Fibroblast of villous mesenchyme (primary cell): ENCODE data around the gene ZNF488. TPM values are rescaled to one million over a fixed set of nuclear protein-coding genes. Genes with fewer than 3 reads are reported as not detected.

Experiments
- DNase-seq: peaks from one replicate; pipeline ENCODE4 v3.0.0-alpha.2; 2010; ENCODE audit warnings: low read depth
- H3K4me3 ChIP-seq: 2 replicates; pipeline ENCODE4 v1.5.1; 2011; ENCODE audit warnings: low read depth, mild to moderate bottlenecking, low read length
- total RNA-seq: library from RNA; depleted of rRNA; stranded (reverse); fragments of >200 nt; gene quantifications from 2 replicates; pipeline ENCODE4 v1.2.3, GENCODE V29; 2012
- TF ChIP-seq, protein P1 (sequence below): IDR thresholded peaks from 2 replicates; pipeline ENCODE4 v1.5.1; 2012; ENCODE audit warnings: low read depth, mild to moderate bottlenecking, low read length; ENCODE audit not compliant: insufficient read depth

Gene ZNF488
- total RNA-seq, 1 donor, result under 0.01 TPM

- H3K4me3 ChIP-seq, result no peak overlapping the region
- TF ChIP-seq, protein P1, sequence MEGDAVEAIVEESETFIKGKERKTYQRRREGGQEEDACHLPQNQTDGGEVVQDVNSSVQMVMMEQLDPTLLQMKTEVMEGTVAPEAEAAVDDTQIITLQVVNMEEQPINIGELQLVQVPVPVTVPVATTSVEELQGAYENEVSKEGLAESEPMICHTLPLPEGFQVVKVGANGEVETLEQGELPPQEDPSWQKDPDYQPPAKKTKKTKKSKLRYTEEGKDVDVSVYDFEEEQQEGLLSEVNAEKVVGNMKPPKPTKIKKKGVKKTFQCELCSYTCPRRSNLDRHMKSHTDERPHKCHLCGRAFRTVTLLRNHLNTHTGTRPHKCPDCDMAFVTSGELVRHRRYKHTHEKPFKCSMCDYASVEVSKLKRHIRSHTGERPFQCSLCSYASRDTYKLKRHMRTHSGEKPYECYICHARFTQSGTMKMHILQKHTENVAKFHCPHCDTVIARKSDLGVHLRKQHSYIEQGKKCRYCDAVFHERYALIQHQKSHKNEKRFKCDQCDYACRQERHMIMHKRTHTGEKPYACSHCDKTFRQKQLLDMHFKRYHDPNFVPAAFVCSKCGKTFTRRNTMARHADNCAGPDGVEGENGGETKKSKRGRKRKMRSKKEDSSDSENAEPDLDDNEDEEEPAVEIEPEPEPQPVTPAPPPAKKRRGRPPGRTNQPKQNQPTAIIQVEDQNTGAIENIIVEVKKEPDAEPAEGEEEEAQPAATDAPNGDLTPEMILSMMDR, result no peak
- DNase-seq, result no peak
These were observed 2.4 kb downstream of the ZNF488 start for GRCh38 chr10:47381427-47382379.

DNA sequence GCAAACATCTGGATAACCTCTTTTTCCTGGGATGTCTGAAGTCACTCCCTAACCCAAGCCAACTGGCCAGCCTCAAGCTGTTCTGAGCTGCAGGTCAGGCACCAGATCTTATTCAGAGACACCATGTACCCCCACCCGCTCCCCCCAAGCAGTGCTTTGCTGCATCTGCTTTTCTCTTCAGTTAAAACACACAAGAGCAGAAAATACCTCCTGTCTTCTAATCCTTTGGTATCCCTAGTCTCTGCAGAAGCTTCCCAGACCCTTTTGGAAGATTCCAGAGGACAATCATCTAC is 3.0 kb downstream of the ZNF488 start:
- DNase-seq, result no peak
- TF ChIP-seq, protein P1, result no peak

DNA sequence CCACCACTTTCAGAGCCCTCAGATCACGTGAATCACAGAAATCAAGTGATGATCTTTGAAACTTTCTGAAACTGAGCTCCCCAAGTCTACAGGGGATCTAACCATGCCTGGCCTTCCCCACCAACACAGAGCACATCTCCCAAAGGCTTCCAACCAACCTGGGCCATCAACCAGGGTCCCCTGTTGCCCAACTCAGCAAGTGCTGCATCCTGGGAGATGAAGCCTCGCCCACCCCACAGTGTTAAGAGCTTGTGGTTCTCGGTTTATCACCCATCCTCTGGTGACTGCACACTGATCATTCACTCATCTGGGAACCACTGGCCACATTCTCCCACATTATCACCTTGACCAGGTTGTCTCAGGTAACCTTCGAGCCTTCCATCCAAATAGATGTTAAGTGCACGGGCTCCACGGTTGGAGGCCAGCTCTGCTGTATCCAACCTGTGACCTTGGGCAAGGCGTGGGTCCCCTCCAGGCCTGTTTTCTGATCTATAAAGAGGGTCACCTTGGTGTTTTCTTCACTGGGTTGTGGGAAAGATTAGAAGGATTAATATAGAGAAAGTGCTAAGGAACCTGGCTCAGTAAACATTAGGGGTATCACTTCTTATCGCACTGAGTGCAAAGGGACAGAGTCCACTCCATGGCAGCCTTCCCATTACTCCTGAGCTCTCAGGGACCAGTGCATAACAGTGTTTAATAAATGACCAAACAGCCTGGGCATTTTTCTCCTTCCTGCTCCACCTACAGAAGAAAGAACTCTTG is 3.6 kb downstream of the ZNF488 start:
- no peak overlapping the region for H3K4me3 ChIP-seq
- TF ChIP-seq, protein P1, result no peak
- DNase-seq, result no peak

More for the DNA sequence above, 3.0 kb downstream of the ZNF488 start:
- H3K4me3 ChIP-seq, result no peak overlapping the region

DNA sequence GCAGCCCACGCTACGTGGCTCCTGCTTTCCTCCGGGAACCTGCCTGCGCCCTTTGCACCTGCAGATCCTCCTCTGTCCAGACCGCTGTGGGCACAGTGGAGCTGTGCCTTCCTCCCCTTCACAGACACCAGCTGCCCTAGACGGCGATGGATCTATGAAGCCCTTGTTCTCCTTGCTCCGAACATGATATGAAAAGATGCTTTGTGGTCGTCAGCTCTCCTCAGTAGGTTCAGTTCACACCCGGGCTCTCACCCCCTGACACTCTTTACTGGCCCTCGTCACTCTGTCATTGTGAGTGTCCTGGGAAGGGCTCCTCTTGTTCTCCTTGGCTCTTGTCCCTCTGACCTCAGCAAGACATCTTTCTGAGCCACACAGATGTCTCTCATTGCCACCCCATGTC is 4.2 kb downstream of the ZNF488 start:
- no peak overlapping the region for H3K4me3 ChIP-seq
- TF ChIP-seq, protein P1, result no peak
- DNase-seq, result no peak

GRCh38 chr10:47379445-47379785 is 4.7 kb downstream of the ZNF488 start:
- no peak for DNase-seq
- TF ChIP-seq, protein P1, result no peak
- H3K4me3 ChIP-seq, result no peak overlapping the region

DNA sequence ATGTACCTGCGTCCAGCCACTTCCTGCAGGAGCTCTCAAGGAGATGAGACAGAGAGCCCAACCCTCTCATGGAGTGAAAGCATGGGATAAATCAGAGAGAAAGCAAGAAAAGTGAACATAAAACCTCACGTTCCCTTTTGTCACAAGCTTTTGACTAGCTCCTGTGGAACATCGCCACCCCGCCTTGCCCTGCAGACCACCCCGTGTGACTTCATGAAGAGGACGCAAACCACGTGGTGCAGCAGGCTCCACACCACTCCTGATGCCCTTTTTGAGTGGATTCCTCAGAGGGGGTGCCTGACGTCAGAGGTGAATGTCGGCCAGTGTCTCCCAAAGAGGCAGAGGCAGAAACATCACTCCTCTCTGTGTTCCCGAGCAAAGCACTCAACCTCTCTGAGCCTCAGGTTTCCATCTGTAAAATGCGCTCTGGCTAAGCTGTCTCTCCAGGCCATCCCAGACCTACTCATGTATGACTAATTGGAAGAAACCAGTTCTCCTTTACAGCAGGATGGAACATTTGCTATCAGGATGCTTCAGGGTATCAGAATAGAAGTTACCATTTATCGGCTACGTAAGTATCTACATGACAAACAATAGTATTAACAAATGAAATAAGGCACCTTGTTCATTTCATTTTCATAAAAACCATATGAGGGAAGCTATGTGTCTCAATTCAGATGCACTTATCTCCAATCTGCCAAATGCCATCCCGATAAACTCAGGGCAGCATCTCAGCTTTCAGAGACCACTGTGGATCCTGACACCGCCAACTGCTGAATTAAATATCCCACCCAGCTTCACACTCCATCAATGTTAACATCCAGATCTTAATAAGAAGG is 5.3 kb downstream of the ZNF488 start:
- no peak for DNase-seq
- H3K4me3 ChIP-seq, result no peak overlapping the region

More for the DNA sequence above, 5.3 kb downstream of the ZNF488 start:
- TF ChIP-seq, protein P1, result no peak
